PC-3 (cell line): ENCODE results near the gene DRGX. TPM values are rescaled to one million over a fixed set of nuclear protein-coding genes. Genes with fewer than 3 reads are reported as not detected.

Source experiments
- ATAC-seq: fragments of 200-7000 bp; cut with Tn5 transposase; 2 replicates; pipeline ENCODE4 v1.9.1; 2020; ENCODE audit warnings: mild to moderate bottlenecking, moderate library complexity
- BruUV-seq: library from RNA; stranded (reverse); fragments of 400-500 nt; replicated peaks from 2 replicates; lab custom pipeline; 2021; lab: Mats Ljungman, UMichigan
- CTCF ChIA-PET: fragments of 300-600 bp; sonication (Branson Sonifier 250); formaldehyde crosslinking; loops from one replicate; lab custom pipeline; 2022; ENCODE audit warnings: antibody characterized with exemption; lab: Charles Lee
- POLR2A ChIA-PET: fragments of 300-600 bp; sonication (Branson Sonifier 250); formaldehyde crosslinking; loops from one replicate; lab custom pipeline; 2022; ENCODE audit warnings: antibody characterized with exemption; ENCODE audit not compliant: unreplicated experiment; lab: Charles Lee
- DNase-seq: peaks from one replicate; pipeline ENCODE4 v3.0.0-alpha.2; 2015
- H2AFZ ChIP-seq: fragments of 300-600 bp; sonication (generic); 2 replicates; pipeline ENCODE4 v1.6.0; 2016; ENCODE audit warnings: antibody characterized with exemption, low read length
- H3F3A ChIP-seq: fragments of 300-600 bp; sonication (generic); one replicate; pipeline ENCODE4 v1.6.0; 2017; ENCODE audit warnings: antibody characterized with exemption, low read length, control low read depth, mild to moderate bottlenecking; ENCODE audit not compliant: unreplicated experiment
- H3K27ac ChIP-seq: fragments of 300-600 bp; sonication (generic); 2 replicates; pipeline ENCODE4 v1.5.1; 2016; ENCODE audit warnings: mild to moderate bottlenecking, low read length
- H3K27me3 ChIP-seq: fragments of 300-600 bp; sonication (generic); 2 replicates; pipeline ENCODE4 v1.6.1; 2016; ENCODE audit warnings: low read length, mixed read lengths
- H3K36me3 ChIP-seq: fragments of 300-600 bp; sonication (generic); 2 replicates; pipeline ENCODE4 v1.6.1; 2016; ENCODE audit warnings: low read depth, mixed run types, low read length, mixed read lengths
- H3K4me1 ChIP-seq: fragments of 300-600 bp; sonication (generic); 2 replicates; pipeline ENCODE4 v1.5.1; 2016; ENCODE audit warnings: low read length; ENCODE audit not compliant: insufficient read depth
- H3K4me2 ChIP-seq: fragments of 300-600 bp; sonication (generic); 2 replicates; pipeline ENCODE4 v1.6.0; 2016; ENCODE audit warnings: low read length
- H3K4me3 ChIP-seq: fragments of 300-600 bp; sonication (generic); 2 replicates; pipeline ENCODE4 v1.5.1; 2016; ENCODE audit warnings: mild to moderate bottlenecking, low read length, mixed read lengths
- H3K79me2 ChIP-seq: fragments of 300-600 bp; sonication (generic); 2 replicates; pipeline ENCODE4 v1.6.1; 2017; ENCODE audit warnings: low read length, mixed read lengths
- H3K9ac ChIP-seq: fragments of 300-600 bp; sonication (generic); 2 replicates; pipeline ENCODE4 v1.6.0; 2016; ENCODE audit warnings: mild to moderate bottlenecking, low read length
- H3K9me2 ChIP-seq: fragments of 300-600 bp; sonication (generic); replicated peaks from 2 replicates; pipeline ENCODE4 v1.6.1; 2016; ENCODE audit warnings: mixed run types, low read length, mixed read lengths
- H3K9me3 ChIP-seq: fragments of 300-600 bp; sonication (generic); 2 replicates; pipeline ENCODE4 v1.6.1; 2016; ENCODE audit warnings: low read length, mixed read lengths
- H4K20me1 ChIP-seq: fragments of 300-600 bp; sonication (generic); 2 replicates; pipeline ENCODE4 v1.6.1; 2016; ENCODE audit warnings: low read length, mixed read lengths
- EZH2 ChIP-seq: fragments of 300-600 bp; sonication (generic); IDR thresholded peaks from one replicate; pipeline ENCODE4 v1.6.1; 2017; ENCODE audit warnings: antibody characterized with exemption, mild to moderate bottlenecking, low read length; ENCODE audit not compliant: unreplicated experiment
- EZH2phosphoT487 ChIP-seq: fragments of 300-600 bp; sonication (generic); IDR thresholded peaks from 2 replicates; pipeline ENCODE4 v1.6.1; 2018; ENCODE audit warnings: mild to moderate bottlenecking, antibody characterized with exemption, low read length, borderline replicate concordance
- intact Hi-C: fragments of 100-400 bp; cut with micrococcal nuclease; formaldehyde crosslinking; loops from 2 replicates; pipeline ENCODE4 v1.9.0; 2023
- total RNA-seq: library from RNA; depleted of rRNA; stranded (reverse); fragments of >200 nt; gene quantifications from 2 replicates; pipeline ENCODE4 v1.2.3, GENCODE V29; 2014; rRNA removed
- TF ChIP-seq, protein P1 (sequence below): fragments of 300-600 bp; sonication (generic); conservative IDR thresholded peaks from 2 replicates; pipeline ENCODE4 v1.5.1; 2017; ENCODE audit warnings: antibody characterized with exemption, low read depth, mild to moderate bottlenecking, low read length

Gene DRGX
- total RNA-seq, 1 experiment from 2014 or later = 0.33 TPM

GRCh38 chr10:49318028-49318427 is 77.9 kb downstream of the DRGX start:
- Histone ChIP-seq H3K9ac (no peak overlapping the region), H2AFZ (no peak overlapping the region), H3K4me1 (no peaks in the 10 kb centered on the region), H3F3A (no peaks in the 10 kb centered on the region), H3K36me3 (no peaks in the 10 kb centered on the region), H3K9me2 (no peaks in the 10 kb centered on the region), H3K79me2 (no peaks in the 10 kb centered on the region), H3K9me3 (no peaks in the 10 kb centered on the region), H3K27me3 (peaks cover 69% of the 10 kb centered on the region), H3K27ac (no peak overlapping the region), H3K4me3 (no peak overlapping the region), H3K4me2 (no peak overlapping the region), H4K20me1 (no peaks in the 10 kb centered on the region)
- BruUV-seq = no TSS peak
- ATAC-seq (no peak), DNase-seq (no peak)
- ChIA-PET POLR2A (no interaction called here), CTCF (no interaction called here)
- TF ChIP-seq, protein P1, sequence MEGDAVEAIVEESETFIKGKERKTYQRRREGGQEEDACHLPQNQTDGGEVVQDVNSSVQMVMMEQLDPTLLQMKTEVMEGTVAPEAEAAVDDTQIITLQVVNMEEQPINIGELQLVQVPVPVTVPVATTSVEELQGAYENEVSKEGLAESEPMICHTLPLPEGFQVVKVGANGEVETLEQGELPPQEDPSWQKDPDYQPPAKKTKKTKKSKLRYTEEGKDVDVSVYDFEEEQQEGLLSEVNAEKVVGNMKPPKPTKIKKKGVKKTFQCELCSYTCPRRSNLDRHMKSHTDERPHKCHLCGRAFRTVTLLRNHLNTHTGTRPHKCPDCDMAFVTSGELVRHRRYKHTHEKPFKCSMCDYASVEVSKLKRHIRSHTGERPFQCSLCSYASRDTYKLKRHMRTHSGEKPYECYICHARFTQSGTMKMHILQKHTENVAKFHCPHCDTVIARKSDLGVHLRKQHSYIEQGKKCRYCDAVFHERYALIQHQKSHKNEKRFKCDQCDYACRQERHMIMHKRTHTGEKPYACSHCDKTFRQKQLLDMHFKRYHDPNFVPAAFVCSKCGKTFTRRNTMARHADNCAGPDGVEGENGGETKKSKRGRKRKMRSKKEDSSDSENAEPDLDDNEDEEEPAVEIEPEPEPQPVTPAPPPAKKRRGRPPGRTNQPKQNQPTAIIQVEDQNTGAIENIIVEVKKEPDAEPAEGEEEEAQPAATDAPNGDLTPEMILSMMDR = no peak
- intact Hi-C loops = no loop called here

DNA sequence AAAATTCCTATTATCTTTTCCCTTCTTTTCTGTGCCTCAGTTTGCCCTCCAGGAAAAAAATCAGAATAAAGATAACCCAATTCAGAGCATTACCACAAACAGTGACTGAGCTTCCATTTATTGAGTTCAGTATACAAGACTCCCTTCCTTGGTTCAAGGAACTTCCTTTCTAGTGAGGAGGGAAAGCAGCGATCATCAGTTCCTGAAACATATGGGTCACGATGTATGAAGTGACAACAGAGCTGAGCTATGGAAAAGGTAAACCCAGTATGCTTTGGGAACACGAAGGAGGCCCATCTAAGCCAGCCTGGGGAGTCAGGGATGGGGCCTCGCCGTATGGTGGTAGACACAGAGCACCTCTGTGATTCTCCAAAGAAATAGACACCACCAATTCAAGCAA is 81.1 kb downstream of the DRGX start:
- Histone ChIP-seq H3K27ac (no peak overlapping the region), H3K9me3 (no peaks in the 10 kb centered on the region), H3K9ac (no peak overlapping the region), H3K36me3 (no peaks in the 10 kb centered on the region), H3F3A (no peaks in the 10 kb centered on the region), H3K79me2 (no peaks in the 10 kb centered on the region), H4K20me1 (no peaks in the 10 kb centered on the region), H3K27me3 (peaks cover 54% of the 10 kb centered on the region), H3K4me1 (no peaks in the 10 kb centered on the region), H3K9me2 (no peaks in the 10 kb centered on the region), H2AFZ (no peak overlapping the region), H3K4me3 (no peak overlapping the region), H3K4me2 (no peak overlapping the region)
- BruUV-seq = no TSS peak
- POLR2A ChIA-PET = no interaction called here
- no peak for ATAC-seq
- CTCF ChIA-PET = no interaction called here
- intact Hi-C loops = no loop called here
- TF ChIP-seq EZH2 = no peak
- TF ChIP-seq, protein P1 = no peak
- no peak for TF ChIP-seq EZH2phosphoT487
- no peak for DNase-seq

Other genes with a start within 250 kb of the DRGX start
- gene TMEM273, start 207.7 kb downstream of the DRGX start, total RNA-seq = not detected in 2 replicates
- not detected in 2 replicates for gene C10orf71, start 96.9 kb downstream of the DRGX start, total RNA-seq
- 36.7 and 43.0 TPM in 2 replicates for gene ERCC6, start 143.0 kb upstream of the DRGX start, total RNA-seq
- not detected in 2 replicates for gene SLC18A3, start 214.2 kb upstream of the DRGX start, total RNA-seq
- not detected in 2 replicates for gene CHAT, start 217.9 kb upstream of the DRGX start, total RNA-seq